ENCODE data around the gene SCOC.
A peak's percentile ranks its signal among the peaks of the same experiment; 100 is the strongest.

- TF ChIP-seq CTCF (IDR thresholded peaks at IDR 0.05; ENCODE audit: poor library complexity, severe bottlenecking), result no peak
- TF ChIP-seq EZH2 (IDR thresholded peaks at IDR 0.05; ENCODE audit: borderline replicate concordance, insufficient read depth, low read length, poor library complexity, severe bottlenecking), result no peak
- peak; percentile 81 for TF ChIP-seq POLR2AphosphoS5 (IDR thresholded peaks at IDR 0.05)
- TF ChIP-seq RAD21 (conservative IDR thresholded peaks at IDR 0.05), result no peak
- no peak for TF ChIP-seq TAF1 (IDR thresholded peaks at IDR 0.05; ENCODE audit: low read depth)
- TF ChIP-seq EP300 (conservative IDR thresholded peaks at IDR 0.05; ENCODE audit: poor library complexity, severe bottlenecking), result peak; percentile 67
- peak; percentile 49 for TF ChIP-seq MXI1 (conservative IDR thresholded peaks at IDR 0.05; ENCODE audit: poor library complexity, severe bottlenecking)
Observed at GRCh38 chr4:140363558-140363957, 9.9 kb upstream of the SCOC start.
